HCT116 (cell line): ENCODE measurements around the gene PDK4. TPM values are rescaled to one million over a fixed set of nuclear protein-coding genes. Genes with fewer than 3 reads are reported as not detected.

ENCODE experiments used
- ATAC-seq: fragments of 200-7000 bp; cut with Tn5 transposase; 2 replicates; pipeline ENCODE4 v1.9.1; 2020; ENCODE audit warnings: mild to moderate bottlenecking, moderate library complexity
- BruUV-seq: library from RNA; stranded (reverse); fragments of 400-500 nt; replicated peaks from 2 replicates; lab custom pipeline; 2021; lab: Mats Ljungman, UMichigan
- CTCF ChIA-PET: fragments of 300-600 bp; sonication (Branson Sonifier 250); formaldehyde crosslinking; loops from one replicate; lab custom pipeline; 2021; ENCODE audit warnings: antibody characterized with exemption; lab: Charles Lee
- POLR2A ChIA-PET: fragments of 300-600, 350-600 bp; sonication (Branson Sonifier 250); formaldehyde crosslinking; loops from one replicate; lab custom pipeline; 2021; ENCODE audit warnings: antibody characterized with exemption; lab: Charles Lee
- RAD21 ChIA-PET, 2 experiments: fragments of 300-600 bp; sonication (Branson Sonifier 250); formaldehyde crosslinking; loops; one replicate each; lab custom pipeline; 2023; ENCODE audit warnings: low total read pairs in 2 of 2; ENCODE audit not compliant: uncharacterized antibody in 2 of 2, unreplicated experiment in 2 of 2, low non-redundant PET in 1 of 2; lab: Charles Lee
- DNase-seq: peaks from one replicate; pipeline ENCODE4 v3.0.0-alpha.2; 2010; ENCODE audit warnings: low read depth, low spot score
- H2AFZ ChIP-seq: fragments of 200-600 bp; shearing (Covaris generic), sonication (generic); 2 replicates; pipeline ENCODE4 v1.6.1; 2017; ENCODE audit warnings: low read depth, mixed run types, mixed read lengths, antibody characterized with exemption, low read length; ENCODE audit not compliant: poor library complexity, severe bottlenecking
- H3K27ac ChIP-seq: 2 replicates; pipeline ENCODE4 v1.5.1; 2012; ENCODE audit warnings: low read depth, low read length
- H3K27me3 ChIP-seq: fragments of 200-600 bp; sonication (generic); 2 replicates; pipeline ENCODE4 v1.6.1; 2016; ENCODE audit warnings: mixed run types, low read length, mixed read lengths; ENCODE audit not compliant: insufficient read depth
- H3K36me3 ChIP-seq, 2 experiments: fragments of 200-500 bp in 1 of 2; fragments of 200-600 bp in 1 of 2; sonication (Bioruptor generic) in 1 of 2; sonication (generic) in 1 of 2; 2 replicates each; pipeline versions ENCODE4 v1.5.1 to v1.6.1; 2014 to 2016; ENCODE audit warnings: low read length in 2 of 2, inconsistent platforms in 1 of 2, mixed read lengths in 1 of 2, mixed run types in 1 of 2; ENCODE audit not compliant: insufficient read depth in 2 of 2, control insufficient read depth in 1 of 2
- H3K4me1 ChIP-seq, 2 experiments: fragments of 200-600 bp in 1 of 2; sonication (generic) in 1 of 2; 2 replicates each; pipeline versions ENCODE4 v1.5.1 to v1.6.1; 2012 to 2017; ENCODE audit warnings: low read length in 2 of 2, inconsistent platforms in 1 of 2, mild to moderate bottlenecking in 1 of 2, mixed read lengths in 1 of 2, mixed run types in 1 of 2, moderate library complexity in 1 of 2; ENCODE audit not compliant: insufficient read depth in 2 of 2, control insufficient read depth in 1 of 2
- H3K4me2 ChIP-seq: fragments of 200-600 bp; sonication (generic); 2 replicates; pipeline ENCODE4 v1.6.1; 2017; ENCODE audit warnings: mixed run types, low read length, mixed read lengths
- H3K4me3 ChIP-seq, 2 experiments: fragments of 200-600 bp in 1 of 2; sonication (generic) in 1 of 2; replicated peaks in 1 of 2; 2 replicates each; pipeline ENCODE4 v1.5.1; 2011 to 2016; ENCODE audit warnings: low read length in 2 of 2, control low read depth in 1 of 2, low read depth in 1 of 2, mild to moderate bottlenecking in 1 of 2, mixed read lengths in 1 of 2, mixed run types in 1 of 2
- H3K79me2 ChIP-seq: fragments of 200-600 bp; sonication (generic); 2 replicates; pipeline ENCODE4 v1.6.1; 2017; ENCODE audit warnings: mild to moderate bottlenecking, mixed run types, low read length, moderate library complexity, mixed read lengths; ENCODE audit not compliant: insufficient read depth
- H3K9ac ChIP-seq: fragments of 200-600 bp; sonication (generic); 2 replicates; pipeline ENCODE4 v1.6.1; 2016; ENCODE audit warnings: low read length, mixed read lengths
- H3K9me2 ChIP-seq: fragments of 200-600 bp; sonication (generic), shearing (Covaris generic); 2 replicates; pipeline ENCODE4 v1.6.1; 2017; ENCODE audit warnings: mixed run types, mild to moderate bottlenecking, moderate library complexity; ENCODE audit not compliant: insufficient read depth
- H3K9me3 ChIP-seq, 2 experiments: fragments of 200-500 bp in 1 of 2; fragments of 200-600 bp in 1 of 2; sonication (Bioruptor generic) in 1 of 2; sonication (generic) in 1 of 2; 2 replicates each; pipeline ENCODE4 v1.6.1; 2014 to 2017; ENCODE audit warnings: low read length in 2 of 2, mixed read lengths in 2 of 2, inconsistent platforms in 1 of 2, low read depth in 1 of 2, mild to moderate bottlenecking in 1 of 2, mixed run types in 1 of 2, moderate library complexity in 1 of 2; ENCODE audit not compliant: control insufficient read depth in 1 of 2, insufficient read depth in 1 of 2
- H4K20me1 ChIP-seq: fragments of 200-600 bp; sonication (generic), shearing (Covaris generic); 2 replicates; pipeline ENCODE4 v1.6.1; 2017; ENCODE audit warnings: mixed run types, mild to moderate bottlenecking, moderate library complexity; ENCODE audit not compliant: insufficient read depth
- CBX3 ChIP-seq: IDR thresholded peaks from 2 replicates; pipeline ENCODE4 v1.6.1; 2012; ENCODE audit warnings: low read depth
- CTCF ChIP-seq, 3 experiments: fragments of 200-600 bp in 1 of 3; sonication (generic) in 1 of 3; IDR thresholded peaks in 2 of 3; conservative IDR thresholded peaks in 1 of 3; 2 replicates each; pipeline ENCODE4 v1.5.1; 2012 to 2017; ENCODE audit warnings: low read depth in 2 of 3, low read length in 2 of 3, antibody characterized with exemption in 1 of 3, borderline replicate concordance in 1 of 3, control low read depth in 1 of 3, mild to moderate bottlenecking in 1 of 3, mixed read lengths in 1 of 3, mixed run types in 1 of 3, moderate library complexity in 1 of 3; ENCODE audit not compliant: insufficient read depth in 1 of 3
- EGR1 ChIP-seq: IDR thresholded peaks from 2 replicates; pipeline ENCODE4 v1.6.1; 2012; ENCODE audit warnings: low read depth
- EZH2 ChIP-seq: fragments of 200-600 bp; sonication (generic); IDR thresholded peaks from 2 replicates; pipeline ENCODE4 v1.6.1; 2017; ENCODE audit warnings: antibody characterized with exemption, mixed run types
- EZH2phosphoT487 ChIP-seq: fragments of 200-600 bp; IDR thresholded peaks from 2 replicates; pipeline ENCODE4 v1.6.1; 2018; ENCODE audit warnings: antibody characterized with exemption, borderline replicate concordance
- FOSL1 ChIP-seq: IDR thresholded peaks from 2 replicates; pipeline ENCODE4 v1.6.1; 2012; ENCODE audit warnings: low read depth
- JUND ChIP-seq: IDR thresholded peaks from 2 replicates; pipeline ENCODE4 v1.6.1; 2012
- POLR2AphosphoS5 ChIP-seq: IDR thresholded peaks from 2 replicates; pipeline ENCODE4 v1.6.1; 2011; ENCODE audit warnings: mild to moderate bottlenecking, low read depth, low read length, moderate library complexity
- RAD21 ChIP-seq: IDR thresholded peaks from 2 replicates; pipeline ENCODE4 v1.6.1; 2012; ENCODE audit warnings: low read depth, mild to moderate bottlenecking
- SIN3A ChIP-seq: IDR thresholded peaks from 2 replicates; pipeline ENCODE4 v1.6.1; 2012; ENCODE audit warnings: low read depth
- SRF ChIP-seq: IDR thresholded peaks from 2 replicates; pipeline ENCODE4 v1.6.1; 2012; ENCODE audit warnings: low read depth
- TCF7L2 ChIP-seq: IDR thresholded peaks from 2 replicates; pipeline ENCODE4 v1.7.0; 2011; ENCODE audit warnings: borderline replicate concordance, inconsistent platforms; ENCODE audit not compliant: insufficient read depth, insufficient read length; ENCODE audit errors: extremely low read depth
- YY1 ChIP-seq: IDR thresholded peaks from 2 replicates; pipeline ENCODE4 v1.6.1; 2011; ENCODE audit warnings: low read length, low read depth, moderate library complexity, mild to moderate bottlenecking; ENCODE audit not compliant: insufficient replicate concordance; ENCODE audit errors: extremely low read depth
- ZBTB33 ChIP-seq: IDR thresholded peaks from 2 replicates; pipeline ENCODE4 v1.6.1; 2011; ENCODE audit warnings: mild to moderate bottlenecking, low read length, moderate library complexity; ENCODE audit not compliant: insufficient replicate concordance; ENCODE audit errors: extremely low read depth
- ZFX ChIP-seq: fragments of 450-650 bp; IDR thresholded peaks from 2 replicates; pipeline ENCODE4 v1.6.1; 2017
- intact Hi-C: fragments of 100-400 bp; cut with micrococcal nuclease; formaldehyde crosslinking; loops from 2 replicates; pipeline ENCODE4 v1.10.0; 2022
- total RNA-seq: library from RNA; stranded (reverse); gene quantifications from one replicate; pipeline ENCODE4 v1.2.1, GENCODE V29; 2021; ENCODE audit not compliant: unreplicated experiment
- TF ChIP-seq, protein P1 (sequence below): IDR thresholded peaks from 2 replicates; pipeline ENCODE4 v1.6.1; 2012
- TF ChIP-seq, protein P2 (sequence below): IDR thresholded peaks from 2 replicates; pipeline ENCODE4 v1.6.1; 2012; ENCODE audit warnings: low read depth

PDK4 gene
- total RNA-seq, 1 experiment from 2014 or later, result 2.1 TPM

DNA sequence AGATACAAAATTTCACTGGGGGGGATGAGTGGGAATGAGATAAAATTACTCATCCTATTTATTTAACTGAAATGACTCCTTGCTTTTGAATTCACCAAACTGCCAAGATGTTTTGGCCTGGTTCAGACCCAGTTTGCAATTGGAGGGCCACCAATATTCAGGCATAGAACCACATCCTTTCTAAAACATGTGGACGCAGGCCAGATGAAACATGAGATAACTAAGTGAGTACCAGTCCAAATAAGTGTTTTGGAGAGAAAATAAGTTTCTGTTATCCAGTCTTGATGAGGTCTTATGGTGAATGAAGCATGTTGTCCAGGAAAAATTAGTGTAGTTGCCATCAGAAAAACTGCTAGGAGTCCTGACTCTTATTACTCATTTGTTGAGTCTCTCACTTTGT, 36.3 kb upstream of the PDK4 start:
- ChIA-PET RAD21 (no interaction called here), CTCF (no interaction called here), POLR2A (no interaction called here)
- Histone ChIP-seq H3K79me2 (no peaks in the 10 kb centered on the region), H2AFZ (no peak overlapping the region), H3K4me2 (no peak overlapping the region), H3K9ac (no peak overlapping the region), H4K20me1 (no peaks in the 10 kb centered on the region), H3K36me3 (no peaks in the 10 kb centered on the region), H3K4me1 (peaks cover 0 to 10% of the 10 kb centered on the region in 2 experiments; a peak in 2 of 4 replicates), H3K9me3 (no peaks in the 10 kb centered on the region), H3K27ac (no peak overlapping the region), H3K4me3 (no peak overlapping the region), H3K27me3 (no peaks in the 10 kb centered on the region), H3K9me2 (no peaks in the 10 kb centered on the region)
- ATAC-seq (no peak), DNase-seq (no peak)
- intact Hi-C loops, result no loop called here
- TF ChIP-seq ZFX, result no peak
- TF ChIP-seq RAD21, result no peak
- TF ChIP-seq YY1, result no peak
- no peak for TF ChIP-seq CTCF (IDR thresholded peaks at IDR 0.05 in 2 of 3, conservative IDR thresholded peaks at IDR 0.05 in 1 of 3; ENCODE audit: borderline replicate concordance in 1 of 3, insufficient read depth in 1 of 3, low read depth in 2 of 3, low read length in 2 of 3)
- no peak for TF ChIP-seq EZH2
- no peak for TF ChIP-seq SRF
- TF ChIP-seq, protein P1, sequence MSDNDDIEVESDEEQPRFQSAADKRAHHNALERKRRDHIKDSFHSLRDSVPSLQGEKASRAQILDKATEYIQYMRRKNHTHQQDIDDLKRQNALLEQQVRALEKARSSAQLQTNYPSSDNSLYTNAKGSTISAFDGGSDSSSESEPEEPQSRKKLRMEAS, result no peak
- TF ChIP-seq, protein P2, sequence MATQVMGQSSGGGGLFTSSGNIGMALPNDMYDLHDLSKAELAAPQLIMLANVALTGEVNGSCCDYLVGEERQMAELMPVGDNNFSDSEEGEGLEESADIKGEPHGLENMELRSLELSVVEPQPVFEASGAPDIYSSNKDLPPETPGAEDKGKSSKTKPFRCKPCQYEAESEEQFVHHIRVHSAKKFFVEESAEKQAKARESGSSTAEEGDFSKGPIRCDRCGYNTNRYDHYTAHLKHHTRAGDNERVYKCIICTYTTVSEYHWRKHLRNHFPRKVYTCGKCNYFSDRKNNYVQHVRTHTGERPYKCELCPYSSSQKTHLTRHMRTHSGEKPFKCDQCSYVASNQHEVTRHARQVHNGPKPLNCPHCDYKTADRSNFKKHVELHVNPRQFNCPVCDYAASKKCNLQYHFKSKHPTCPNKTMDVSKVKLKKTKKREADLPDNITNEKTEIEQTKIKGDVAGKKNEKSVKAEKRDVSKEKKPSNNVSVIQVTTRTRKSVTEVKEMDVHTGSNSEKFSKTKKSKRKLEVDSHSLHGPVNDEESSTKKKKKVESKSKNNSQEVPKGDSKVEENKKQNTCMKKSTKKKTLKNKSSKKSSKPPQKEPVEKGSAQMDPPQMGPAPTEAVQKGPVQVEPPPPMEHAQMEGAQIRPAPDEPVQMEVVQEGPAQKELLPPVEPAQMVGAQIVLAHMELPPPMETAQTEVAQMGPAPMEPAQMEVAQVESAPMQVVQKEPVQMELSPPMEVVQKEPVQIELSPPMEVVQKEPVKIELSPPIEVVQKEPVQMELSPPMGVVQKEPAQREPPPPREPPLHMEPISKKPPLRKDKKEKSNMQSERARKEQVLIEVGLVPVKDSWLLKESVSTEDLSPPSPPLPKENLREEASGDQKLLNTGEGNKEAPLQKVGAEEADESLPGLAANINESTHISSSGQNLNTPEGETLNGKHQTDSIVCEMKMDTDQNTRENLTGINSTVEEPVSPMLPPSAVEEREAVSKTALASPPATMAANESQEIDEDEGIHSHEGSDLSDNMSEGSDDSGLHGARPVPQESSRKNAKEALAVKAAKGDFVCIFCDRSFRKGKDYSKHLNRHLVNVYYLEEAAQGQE, result no peak
- no peak for TF ChIP-seq SIN3A
- no peak for TF ChIP-seq ZBTB33
- no peak for TF ChIP-seq JUND
- TF ChIP-seq EZH2phosphoT487, result no peak
- no peak for TF ChIP-seq EGR1
- no peak for TF ChIP-seq TCF7L2
- no peak for TF ChIP-seq FOSL1
- TF ChIP-seq CBX3, result no peak
- TF ChIP-seq POLR2AphosphoS5, result no peak
- TF ChIP-seq, all 23 proteins: peak for 0
- BruUV-seq, result no TSS peak
